Measurements from ENCODE around the gene SUN2.

SUN2 gene

DNA sequence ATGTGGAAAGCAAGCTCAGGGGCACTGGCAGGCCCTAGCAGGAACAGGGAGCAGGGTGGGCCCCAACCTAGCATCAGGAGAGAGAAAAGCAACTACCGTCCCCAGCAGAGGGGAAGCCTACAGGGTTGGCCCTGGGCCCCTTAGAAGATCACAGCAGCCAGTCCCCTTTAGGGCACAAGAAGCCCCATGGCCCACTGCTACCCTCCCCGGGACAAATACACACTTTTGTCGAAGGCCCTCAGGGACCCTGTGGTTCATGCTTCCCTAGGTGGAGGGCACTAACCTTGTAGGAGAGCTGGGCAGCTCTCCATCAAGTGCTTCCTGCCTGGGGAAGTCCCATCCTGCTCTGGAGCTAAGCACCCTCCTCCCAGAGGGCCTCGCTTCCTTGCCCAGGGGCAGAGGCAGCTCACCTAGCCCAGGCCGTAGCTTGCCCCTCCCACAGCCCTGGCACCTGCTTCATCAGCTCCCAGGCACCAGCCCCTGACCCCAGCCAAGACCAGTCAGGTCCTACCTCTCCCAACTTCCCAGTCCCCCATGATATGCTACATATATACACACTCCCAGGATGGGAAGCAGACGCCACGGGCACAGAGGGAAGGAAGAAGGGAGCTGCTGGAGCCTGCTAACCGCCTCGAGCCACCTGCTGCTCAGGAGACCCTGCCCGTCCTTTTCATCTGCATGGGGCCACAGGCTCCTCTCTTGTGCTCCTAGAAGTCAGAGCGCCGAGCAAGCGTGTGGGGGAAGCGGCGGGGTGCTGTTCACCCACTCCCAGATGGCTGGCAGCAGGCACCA lies 20.1 kb downstream of the SUN2 start:
- TF ChIP-seq, protein P1, sequence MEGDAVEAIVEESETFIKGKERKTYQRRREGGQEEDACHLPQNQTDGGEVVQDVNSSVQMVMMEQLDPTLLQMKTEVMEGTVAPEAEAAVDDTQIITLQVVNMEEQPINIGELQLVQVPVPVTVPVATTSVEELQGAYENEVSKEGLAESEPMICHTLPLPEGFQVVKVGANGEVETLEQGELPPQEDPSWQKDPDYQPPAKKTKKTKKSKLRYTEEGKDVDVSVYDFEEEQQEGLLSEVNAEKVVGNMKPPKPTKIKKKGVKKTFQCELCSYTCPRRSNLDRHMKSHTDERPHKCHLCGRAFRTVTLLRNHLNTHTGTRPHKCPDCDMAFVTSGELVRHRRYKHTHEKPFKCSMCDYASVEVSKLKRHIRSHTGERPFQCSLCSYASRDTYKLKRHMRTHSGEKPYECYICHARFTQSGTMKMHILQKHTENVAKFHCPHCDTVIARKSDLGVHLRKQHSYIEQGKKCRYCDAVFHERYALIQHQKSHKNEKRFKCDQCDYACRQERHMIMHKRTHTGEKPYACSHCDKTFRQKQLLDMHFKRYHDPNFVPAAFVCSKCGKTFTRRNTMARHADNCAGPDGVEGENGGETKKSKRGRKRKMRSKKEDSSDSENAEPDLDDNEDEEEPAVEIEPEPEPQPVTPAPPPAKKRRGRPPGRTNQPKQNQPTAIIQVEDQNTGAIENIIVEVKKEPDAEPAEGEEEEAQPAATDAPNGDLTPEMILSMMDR (conservative IDR thresholded peaks at IDR 0.05): no peak
- no peak for TF ChIP-seq ZFX (IDR thresholded peaks at IDR 0.05)
- no peak overlapping the region for H3K27ac ChIP-seq

DNA sequence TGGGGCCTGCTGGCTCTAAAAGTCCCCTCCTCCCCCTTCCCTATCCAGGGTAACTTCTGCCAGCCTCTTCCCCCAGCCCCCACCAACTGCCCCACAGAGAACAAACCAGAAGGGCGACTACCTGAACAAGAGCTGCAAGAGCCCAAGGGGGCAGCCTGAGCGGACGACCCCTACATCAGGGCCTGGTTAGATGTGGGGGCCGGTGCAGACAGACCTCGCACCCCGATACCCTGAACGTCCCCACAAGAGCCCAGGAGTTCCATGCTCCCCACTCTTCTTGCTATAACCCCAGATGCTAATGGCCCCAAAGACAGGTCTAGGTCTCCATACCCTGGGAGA lies 20.7 kb downstream of the SUN2 start:
- TF ChIP-seq ZFX (IDR thresholded peaks at IDR 0.05): no peak
- TF ChIP-seq, protein P1 (conservative IDR thresholded peaks at IDR 0.05): no peak

DNA sequence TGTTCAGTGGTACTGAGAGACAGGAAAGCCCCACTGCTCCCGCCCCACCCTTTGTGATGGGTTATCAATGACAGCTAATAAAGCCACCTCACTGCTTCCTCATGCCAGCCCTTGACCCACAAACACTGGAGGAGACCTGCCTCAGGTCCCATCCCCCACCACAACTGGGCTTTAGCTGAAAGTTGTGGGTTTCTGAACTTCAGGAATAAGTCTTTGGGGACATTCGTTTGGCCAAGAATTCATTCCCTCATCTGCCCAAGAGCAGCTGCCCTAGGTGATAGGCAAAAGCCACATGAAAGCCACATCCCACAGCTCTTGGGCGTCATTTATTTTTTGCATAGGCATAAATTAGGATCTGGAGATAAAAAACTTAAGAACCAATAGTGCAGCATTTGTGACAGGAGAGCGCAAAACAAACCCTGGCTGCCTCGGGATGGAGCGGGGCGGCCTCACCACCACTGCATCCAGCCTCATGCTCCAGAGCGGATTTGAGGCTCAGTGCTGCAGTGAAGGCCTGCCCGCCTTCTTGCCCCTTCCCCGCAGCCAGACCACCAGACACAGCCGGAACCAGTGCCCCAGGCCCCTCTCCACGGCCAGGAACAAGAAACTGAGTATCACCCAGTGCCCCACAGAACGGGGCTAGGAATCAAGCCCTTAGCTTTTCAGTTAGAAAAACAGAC lies 21.2 kb downstream of the SUN2 start:
- peak overlapping the region; percentile 39 for H3K27ac ChIP-seq
- TF ChIP-seq, protein P1 (conservative IDR thresholded peaks at IDR 0.05): no peak
- TF ChIP-seq ZFX (IDR thresholded peaks at IDR 0.05): no peak

More for the DNA sequence above, 20.7 kb downstream of the SUN2 start:
- no peak overlapping the region for H3K27ac ChIP-seq

DNA sequence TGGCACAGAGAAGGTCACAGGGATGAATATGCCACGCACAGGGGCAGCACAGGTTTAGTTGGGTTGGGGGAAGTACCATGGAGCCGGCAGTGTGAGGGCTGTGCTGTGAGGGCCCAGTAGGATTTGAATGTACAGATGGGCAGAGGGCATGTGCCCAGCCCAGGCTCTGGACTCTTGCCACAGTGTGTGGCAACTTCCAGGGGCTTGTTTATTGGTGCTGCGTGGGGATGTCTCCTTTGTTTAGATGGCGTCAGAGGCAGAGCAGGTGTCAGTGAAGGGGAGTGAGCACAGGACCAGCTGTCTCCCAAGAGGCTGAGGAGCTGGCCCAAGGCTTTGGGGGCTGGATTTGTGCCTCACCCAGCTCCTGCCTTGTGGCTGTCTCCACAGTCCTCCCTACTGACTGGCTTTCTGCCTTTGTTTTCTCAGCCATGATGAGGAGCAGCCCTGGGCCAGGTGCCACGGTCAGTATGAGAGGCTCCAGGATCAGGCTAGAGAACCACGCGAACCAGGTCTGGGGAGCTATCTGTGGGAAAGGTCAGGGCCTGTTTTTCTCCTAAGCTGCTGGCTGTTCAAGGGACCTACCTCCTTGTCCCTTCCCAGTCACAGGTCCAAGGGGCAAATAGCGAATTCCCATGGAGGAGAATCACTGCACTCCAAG lies 21.9 kb downstream of the SUN2 start:
- TF ChIP-seq, protein P1 (conservative IDR thresholded peaks at IDR 0.05): no peak
- TF ChIP-seq ZFX (IDR thresholded peaks at IDR 0.05): no peak
- peak overlapping the region; percentile 39 for H3K27ac ChIP-seq

DNA sequence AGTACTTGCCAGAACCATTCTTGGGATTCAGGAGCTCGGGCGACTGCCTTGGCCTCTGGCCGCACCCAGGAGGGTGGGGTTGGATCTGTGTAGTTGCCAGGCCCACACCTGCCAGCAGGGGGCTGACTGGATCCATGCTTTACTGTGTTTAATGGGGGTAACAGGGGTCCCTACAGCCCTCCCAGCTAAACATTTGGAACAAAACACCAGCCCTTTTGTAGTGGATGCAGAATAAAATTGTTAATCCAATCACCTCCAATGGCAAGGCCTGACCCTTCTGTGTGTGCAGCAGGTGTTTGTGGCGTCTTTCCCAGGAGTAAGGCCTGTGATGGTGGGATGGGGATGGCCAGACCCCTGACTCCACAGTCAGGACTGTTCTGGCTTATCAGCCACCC lies 22.5 kb downstream of the SUN2 start:
- no peak for TF ChIP-seq ZFX (IDR thresholded peaks at IDR 0.05)
- TF ChIP-seq, protein P1 (conservative IDR thresholded peaks at IDR 0.05): no peak; the same call in 1 of the 2 replicates
- H3K27ac ChIP-seq: peak overlapping the region; percentile 39

DNA sequence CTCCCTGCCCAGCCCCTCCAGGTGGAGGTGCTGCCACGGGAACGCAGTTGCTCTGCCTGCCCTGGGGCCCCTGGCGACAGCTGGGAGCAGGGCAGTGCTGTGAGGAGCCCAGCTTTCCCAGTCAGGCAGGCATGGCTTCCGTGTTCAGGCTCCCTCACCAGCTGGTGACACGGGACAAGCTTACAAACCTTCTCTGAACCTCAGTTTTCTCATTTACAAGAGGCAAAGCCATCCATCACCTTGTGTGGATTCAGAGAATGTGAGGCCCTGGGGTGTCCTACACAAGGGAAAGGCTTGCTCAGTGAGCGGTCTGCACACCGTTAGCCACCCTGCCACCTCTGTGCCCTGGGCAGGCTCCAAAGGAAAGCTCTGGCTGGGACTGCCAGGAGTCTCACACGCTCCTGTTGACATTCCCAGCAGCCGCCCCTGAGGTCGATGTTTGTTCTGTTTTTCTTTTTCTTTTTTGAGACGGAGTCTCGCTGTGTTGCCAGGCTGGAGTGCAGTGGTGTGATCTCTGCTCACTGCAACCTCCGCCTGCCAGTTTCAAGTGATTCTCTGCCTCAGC lies 23.5 kb downstream of the SUN2 start:
- peak overlapping the region; percentile 39 for H3K27ac ChIP-seq
- TF ChIP-seq, protein P1 (conservative IDR thresholded peaks at IDR 0.05): no peak
- TF ChIP-seq ZFX (IDR thresholded peaks at IDR 0.05): no peak

Data from C4-2B (cell line).